Testis (tissue), 3 donors: Measurements from ENCODE around the gene ATF5. TPM values are rescaled to one million over a fixed set of nuclear protein-coding genes. Genes with fewer than 3 reads are reported as not detected.

Experiments used
- DNase-seq: peaks from one replicate; pipeline ENCODE4 v3.0.0-alpha.2; 2019
- H3K27ac ChIP-seq, 2 donors: fragments of 200-600 bp; sonication (generic); one replicate each; pipeline ENCODE4 v1.5.1; 2019
- H3K27me3 ChIP-seq: fragments of 200-600 bp; sonication (generic); one replicate; pipeline ENCODE4 v1.5.1; 2019
- H3K36me3 ChIP-seq: fragments of 200-600 bp; sonication (generic); one replicate; pipeline ENCODE4 v1.5.1; 2017; ENCODE audit warnings: low read depth; ENCODE audit errors: missing control alignments
- H3K4me1 ChIP-seq: fragments of 200-600 bp; sonication (generic); one replicate; pipeline ENCODE4 v1.5.1; 2019
- H3K4me3 ChIP-seq, 2 donors: fragments of 200-600 bp; sonication (generic); one replicate each; pipeline ENCODE4 v1.5.1; 2017 to 2019
- H3K9me3 ChIP-seq: fragments of 200-600 bp; sonication (generic); one replicate; pipeline ENCODE4 v1.5.1; 2017
- CTCF ChIP-seq, 3 experiments: fragments of 450-650 bp in 2 of 3; fragments of 200-600 bp in 1 of 3; sonication (generic) in 1 of 3; IDR thresholded peaks; one replicate each; pipeline ENCODE4 v1.5.1; 2016 to 2019; ENCODE audit warnings: antibody characterized with exemption in 3 of 3, mild to moderate bottlenecking in 2 of 3, moderate library complexity in 1 of 3
- POLR2A ChIP-seq: fragments of 450-650 bp; IDR thresholded peaks from one replicate; pipeline ENCODE4 v1.6.1; 2017; ENCODE audit warnings: antibody characterized with exemption, mild to moderate bottlenecking, moderate library complexity
- WGBS, 2 donors: methylation state at CpG; one replicate each; pipeline ENCODE4 v1.1.5; 2018; 5-methylcytosine and 5-hydroxymethylcytosine counted together
- intact Hi-C: fragments of 100-400 bp; cut with DNase I; formaldehyde crosslinking; loops from one replicate; pipeline ENCODE4 v1.15.1; 2023; ENCODE audit warnings: low total_unique reads
- polyA plus RNA-seq: library from polyadenylated mRNA; stranded (reverse); fragments of 350-450 nt; fragmentation: Illumina TruSeq; extraction: RNeasy Lipid Tissue Mini Kit (QIAGEN cat#74804); gene quantifications from one replicate; pipeline ENCODE4 v1.2.3, GENCODE V29; 2014; ENCODE audit warnings: low read depth, low replicate concordance; ENCODE audit not compliant: insufficient read depth
- total RNA-seq, 2 donors: library from RNA; depleted of rRNA; stranded (reverse); fragments of >200 nt; gene quantifications; one replicate each; pipeline ENCODE4 v1.2.3, GENCODE V29; 2016

The ATF5 gene
- total and polyA plus RNA-seq, 3 donors from 2014 or later = 31.3 to 64.5 (median 38.5) TPM

GRCh38 chr19:49904136-49904535, 24.9 kb upstream of the ATF5 start:
- 63 to 85% methylated on average over 6 of the region's 6 CpGs for WGBS, 2 donors
- Histone ChIP-seq H3K36me3 (no peaks in the 10 kb centered on the region), H3K27me3 (no peaks in the 10 kb centered on the region), H3K27ac (no peak overlapping the region), H3K9me3 (no peaks in the 10 kb centered on the region), H3K4me1 (no peaks in the 10 kb centered on the region), H3K4me3 (no peak overlapping the region)
- TF ChIP-seq POLR2A = no peak
- no peak for TF ChIP-seq CTCF (IDR thresholded peaks at IDR 0.05)
- intact Hi-C loops = no loop called here
- no peak for DNase-seq

- WGBS, 2 donors = 89 to 94% methylated on average over 14 to 15 of the region's 16 CpGs
- H3K9me3 ChIP-seq = no peaks in the 10 kb centered on the region
- no peak overlapping the region for H3K4me3 ChIP-seq
- no peaks in the 10 kb centered on the region for H3K36me3 ChIP-seq
- TF ChIP-seq CTCF (IDR thresholded peaks at IDR 0.05) (no peak), POLR2A (no peak)
- no peak for DNase-seq
- H3K27ac ChIP-seq = no peak overlapping the region
- intact Hi-C loops = no loop called here
- peaks cover 14% of the 10 kb centered on the region for H3K4me1 ChIP-seq
- no peaks in the 10 kb centered on the region for H3K27me3 ChIP-seq
Measured at GRCh38 chr19:49906879-49907564, 22.0 kb upstream of the ATF5 start.

- TF ChIP-seq CTCF (IDR thresholded peaks at IDR 0.05) = no peak
- no peak for TF ChIP-seq POLR2A
- Histone ChIP-seq H3K27me3 (no peaks in the 10 kb centered on the region), H3K4me3 (no peak overlapping the region), H3K27ac (no peak overlapping the region), H3K4me1 (peaks cover 21% of the 10 kb centered on the region), H3K36me3 (no peaks in the 10 kb centered on the region), H3K9me3 (no peaks in the 10 kb centered on the region)
- intact Hi-C loops = no loop called here
- 80 to 88% methylated on average over 11 to 23 of the region's 23 CpGs for WGBS, 2 donors
- no peak for DNase-seq
Measured at GRCh38 chr19:49907745-49908446, 21.1 kb upstream of the ATF5 start.

GRCh38 chr19:49908480-49909420, 20.3 kb upstream of the ATF5 start:
- TF ChIP-seq CTCF (IDR thresholded peaks at IDR 0.05) (no peak), POLR2A (no peak)
- Histone ChIP-seq H3K27me3 (no peaks in the 10 kb centered on the region), H3K27ac (no peak overlapping the region), H3K4me3 (no peak overlapping the region), H3K36me3 (no peaks in the 10 kb centered on the region), H3K9me3 (no peaks in the 10 kb centered on the region), H3K4me1 (peaks cover 30% of the 10 kb centered on the region)
- 95% methylated on average over 22 to 37 of the region's 37 CpGs for WGBS, 2 donors
- intact Hi-C loops = no loop called here
- DNase-seq = no peak
